SK-N-MC (cell line): ENCODE measurements around the gene BCDIN3D.

Experiments
- EZH2 ChIP-seq: fragments of 200-600 bp; sonication (generic); IDR thresholded peaks from one replicate; pipeline ENCODE4 v1.6.1; 2017; ENCODE audit warnings: antibody characterized with exemption
- FOXP2 ChIP-seq: optimal IDR thresholded peaks from 2 replicates; pipeline ENCODE3; 2011; ENCODE audit warnings: mild to moderate bottlenecking, moderate library complexity; ENCODE audit not compliant: insufficient read depth; ENCODE audit errors: extremely low read length, control extremely low read depth
- POLR2AphosphoS5 ChIP-seq: IDR thresholded peaks from 2 replicates; pipeline ENCODE4 v1.6.1; 2012; ENCODE audit warnings: mild to moderate bottlenecking, low read depth, low read length, borderline replicate concordance

- TF ChIP-seq POLR2AphosphoS5 (no peak), EZH2 (no peak), FOXP2 (no peak)
Measured at GRCh38 chr12:49804821-49805220, 38.1 kb downstream of the BCDIN3D start.
